Measurements from ENCODE around the gene SELL. TPM values are rescaled to one million over a fixed set of nuclear protein-coding genes. Genes with fewer than 3 reads are reported as not detected.

The SELL gene
- total and polyA plus RNA-seq, 2 of the 4 experiments (the other 2 are of a cell fraction): not detected

DNA sequence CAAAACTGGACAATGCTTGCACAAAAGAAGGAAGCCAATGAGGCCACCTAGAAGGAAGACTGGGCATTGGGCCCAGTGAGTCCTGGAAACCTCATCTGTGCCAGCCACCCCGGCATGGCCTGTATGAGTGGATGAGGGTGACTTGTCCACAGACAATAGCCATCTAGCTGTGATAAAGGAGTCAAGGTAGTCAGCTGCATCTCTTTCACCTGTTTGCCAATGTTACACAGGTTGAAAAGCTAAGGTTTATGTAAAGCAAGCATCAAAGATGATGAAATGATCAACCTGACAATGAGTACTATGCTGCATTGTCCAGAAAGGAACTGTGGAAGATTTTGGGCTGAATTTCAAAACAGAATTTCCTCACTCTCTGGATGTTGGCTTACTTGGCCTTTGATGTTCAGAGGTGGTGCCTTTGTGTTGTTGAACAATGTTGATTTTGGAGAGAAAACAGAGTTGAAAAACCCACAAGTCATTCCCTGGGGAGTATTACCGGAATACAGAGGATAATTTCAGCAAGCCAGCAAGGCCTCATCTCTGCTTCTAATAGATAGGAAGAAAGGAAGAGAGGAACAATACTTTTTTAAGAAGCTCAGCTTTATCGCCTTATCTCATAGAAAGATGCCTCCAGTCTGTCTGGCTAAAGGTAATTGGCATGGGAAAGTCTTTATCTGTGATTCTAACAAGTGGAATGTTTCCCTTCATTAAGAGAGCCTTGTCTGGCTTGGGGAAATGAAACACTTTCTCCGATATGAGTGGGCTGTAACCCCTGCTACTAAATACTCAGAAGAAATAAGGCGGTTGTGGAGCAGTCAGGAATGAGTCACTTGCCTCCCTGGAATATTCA lies 33.8 kb upstream of the SELL start:
- in situ Hi-C loops (cut with MboI; ENCODE audit: low sequenced_read_pairs) (no loop called here), dilution Hi-C loops (cut with HindIII; ENCODE audit: low sequenced_read_pairs, unreplicated experiment) (no loop called here), intact Hi-C loops (cut with micrococcal nuclease) (no loop called here)
- no peaks in the 10 kb centered on the region for H4K20me1 ChIP-seq (ENCODE audit: insufficient read depth, low read length)
- no peak overlapping the region for H2BK20ac ChIP-seq (ENCODE audit: low read depth, low read length)
- H4K5ac ChIP-seq (ENCODE audit: low read depth, low read length): no peak overlapping the region
- H2AK9ac ChIP-seq (replicated peaks; ENCODE audit: low read depth, low read length, poor library complexity): no peak overlapping the region
- WGBS, 2 experiments (ENCODE audit: extremely low coverage in 2 of 2, insufficient read length in 1 of 2): no CpG with 5 or more reads among the region's 5 CpGs
- no peak overlapping the region for H2AFZ ChIP-seq (replicated peaks; ENCODE audit: low read length, poor library complexity)
- H2BK120ac ChIP-seq (ENCODE audit: low read depth, low read length): no peak overlapping the region
- no peak for TF ChIP-seq RCOR1 (IDR thresholded peaks at IDR 0.05; ENCODE audit: insufficient replicate concordance, low read length)
- POLR2A ChIA-PET (ENCODE audit: unreplicated experiment): no interaction called here
- no peaks in the 10 kb centered on the region for H3K36me3 ChIP-seq (ENCODE audit: control insufficient read depth, insufficient read depth, low read length)
- no peak overlapping the region for H3K27ac ChIP-seq (ENCODE audit: insufficient read depth, low read length)
- no TSS peak for BruUV-seq (replicated peaks)
- no peak overlapping the region for H3K23ac ChIP-seq (ENCODE audit: low read depth, low read length)
- no peak for ATAC-seq (ENCODE audit: low read depth)
- H3K4ac ChIP-seq (ENCODE audit: low read depth, low read length): no peak overlapping the region
- no peak overlapping the region for H4K8ac ChIP-seq (ENCODE audit: low read depth in 2 of 2, low read length in 2 of 2)
- no peak overlapping the region for H2BK5ac ChIP-seq (ENCODE audit: low read depth, low read length, poor library complexity, severe bottlenecking)
- no peaks in the 10 kb centered on the region for H3K9me1 ChIP-seq (ENCODE audit: insufficient read depth, low read length)
- no peak overlapping the region for H4K91ac ChIP-seq (ENCODE audit: insufficient read depth, low read depth, low read length)
- H3K79me1 ChIP-seq (ENCODE audit: low read depth in 1 of 2, low read length in 2 of 2): no peaks in the 10 kb centered on the region
- H3K9me3 ChIP-seq (ENCODE audit: control insufficient read depth, insufficient read depth, low read length): no peaks in the 10 kb centered on the region
- no peaks in the 10 kb centered on the region for H3K4me1 ChIP-seq (ENCODE audit: control insufficient read depth, insufficient read depth, low read length)
- DNase-seq: no peak
- no peaks in the 10 kb centered on the region for H3K27me3 ChIP-seq (ENCODE audit: control insufficient read depth, insufficient read depth, low read length)
- no peak overlapping the region for H2BK15ac ChIP-seq (ENCODE audit: low read depth, low read length)
- H3K4me2 ChIP-seq (ENCODE audit: low read depth, low read length): no peak overlapping the region
- H3K4me3 ChIP-seq (ENCODE audit: insufficient read depth, low read depth, low read length): no peak overlapping the region
- CTCF ChIA-PET: no interaction called here
- no peak overlapping the region for H3K9ac ChIP-seq (ENCODE audit: low read depth, low read length)
- H3K14ac ChIP-seq (replicated peaks; ENCODE audit: low read depth, low read length): no peak overlapping the region
- no peak overlapping the region for H3K56ac ChIP-seq (ENCODE audit: extremely low read depth, insufficient read depth, low read length)
- no peak overlapping the region for H2AK5ac ChIP-seq (ENCODE audit: low read depth, low read length)
- no peak overlapping the region for H3K18ac ChIP-seq (ENCODE audit: low read depth, low read length)

Measured in IMR-90 (cell line).